ENCODE results near the gene FHIT.

FHIT gene

DNA sequence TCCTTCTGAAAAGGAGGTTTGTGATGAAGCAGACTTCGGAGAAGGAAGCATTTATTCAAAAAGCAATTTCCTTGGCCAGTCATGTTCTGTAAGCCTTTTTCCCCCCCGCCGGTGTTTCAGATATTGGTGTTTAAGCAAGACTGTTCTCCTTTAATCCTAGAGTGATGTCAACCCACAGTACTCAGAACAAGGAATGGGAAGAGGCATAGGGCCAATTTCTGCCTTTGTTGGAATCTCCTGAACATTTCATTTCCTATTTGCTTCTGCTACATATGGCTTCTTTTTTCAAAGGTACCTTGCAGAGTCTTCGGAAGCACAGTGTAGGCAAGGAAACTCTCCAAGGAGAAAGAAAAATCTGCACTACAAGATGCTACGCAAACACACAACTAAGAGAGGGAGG lies 1488.3 kb downstream of the FHIT start:
- DNase-seq (ENCODE audit: low read depth), result no peak

DNA sequence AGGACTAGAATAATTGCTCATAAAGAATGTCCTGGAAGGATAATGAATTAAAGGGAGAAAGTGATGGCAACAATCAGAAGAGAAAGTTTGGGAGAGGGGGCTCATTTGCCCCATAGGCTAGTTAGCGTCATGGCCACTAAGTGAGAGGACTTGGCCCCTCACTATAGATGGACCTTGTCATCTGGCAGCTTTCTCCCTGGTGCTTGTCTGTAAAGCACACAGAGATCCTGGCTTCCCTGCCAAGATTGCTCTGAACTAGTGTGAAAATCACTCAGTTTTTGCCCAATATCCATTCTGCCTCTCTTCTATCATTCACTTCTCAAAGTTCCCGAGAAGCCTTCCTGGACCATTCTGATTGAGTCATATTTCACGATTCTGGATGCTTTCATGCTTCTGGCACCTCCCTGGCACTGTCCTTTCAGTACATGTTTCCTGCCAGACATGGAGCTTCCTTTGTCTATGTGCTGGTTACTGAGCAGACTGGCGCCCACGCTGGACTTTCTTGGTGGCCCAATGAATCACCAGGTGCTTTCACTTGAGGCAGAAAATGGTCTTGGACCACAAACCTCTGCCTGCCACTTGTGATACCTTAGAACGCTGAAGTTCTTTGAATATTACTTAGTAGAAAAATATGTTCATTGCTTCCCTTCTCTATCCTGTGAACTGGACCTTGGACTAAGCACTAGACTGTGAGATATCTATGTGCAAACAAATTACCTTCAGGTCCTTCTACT lies 1491.8 kb downstream of the FHIT start:
- peak; percentile 55 for DNase-seq (ENCODE audit: low read depth)

DNA sequence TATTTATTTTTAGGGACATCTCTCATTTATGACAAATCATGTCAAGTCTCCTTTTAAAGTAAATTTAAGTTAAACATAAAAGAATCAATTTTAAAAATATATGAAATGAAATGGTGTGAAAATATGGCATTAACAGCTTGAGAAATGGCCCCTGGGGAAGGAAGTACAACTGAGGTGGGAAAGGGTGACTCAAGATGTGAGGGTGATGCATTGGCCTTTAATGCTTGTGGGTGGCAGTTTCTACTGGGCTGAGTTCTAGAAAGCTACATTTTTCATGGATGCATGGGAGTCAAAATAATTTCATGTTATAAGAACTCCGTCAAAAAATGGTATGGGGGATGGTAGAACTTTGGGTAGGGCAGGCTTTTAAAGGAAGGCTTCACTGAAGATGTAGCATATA lies 1492.6 kb downstream of the FHIT start:
- no peak for DNase-seq (ENCODE audit: low read depth)

DNA sequence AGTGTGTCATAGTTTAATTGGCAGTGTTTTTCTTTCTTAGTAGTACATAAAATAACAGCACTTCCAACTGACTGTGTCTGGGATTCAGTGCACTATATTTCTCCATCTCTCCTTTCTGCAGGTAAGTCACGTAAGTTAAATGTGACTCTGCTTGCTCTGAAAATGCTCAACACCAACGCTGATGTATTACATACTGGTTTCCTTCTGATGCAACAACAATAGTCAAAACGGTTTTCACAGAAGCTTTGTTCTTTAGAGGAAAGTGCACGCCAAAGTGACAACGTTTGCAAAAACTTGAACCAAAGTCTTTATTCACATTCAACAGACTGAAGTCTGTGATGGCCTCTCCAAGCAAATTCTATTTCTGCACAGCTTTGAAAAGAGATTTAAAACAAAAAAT lies 1494.3 kb downstream of the FHIT start:
- DNase-seq (ENCODE audit: low read depth), result no peak

DNA sequence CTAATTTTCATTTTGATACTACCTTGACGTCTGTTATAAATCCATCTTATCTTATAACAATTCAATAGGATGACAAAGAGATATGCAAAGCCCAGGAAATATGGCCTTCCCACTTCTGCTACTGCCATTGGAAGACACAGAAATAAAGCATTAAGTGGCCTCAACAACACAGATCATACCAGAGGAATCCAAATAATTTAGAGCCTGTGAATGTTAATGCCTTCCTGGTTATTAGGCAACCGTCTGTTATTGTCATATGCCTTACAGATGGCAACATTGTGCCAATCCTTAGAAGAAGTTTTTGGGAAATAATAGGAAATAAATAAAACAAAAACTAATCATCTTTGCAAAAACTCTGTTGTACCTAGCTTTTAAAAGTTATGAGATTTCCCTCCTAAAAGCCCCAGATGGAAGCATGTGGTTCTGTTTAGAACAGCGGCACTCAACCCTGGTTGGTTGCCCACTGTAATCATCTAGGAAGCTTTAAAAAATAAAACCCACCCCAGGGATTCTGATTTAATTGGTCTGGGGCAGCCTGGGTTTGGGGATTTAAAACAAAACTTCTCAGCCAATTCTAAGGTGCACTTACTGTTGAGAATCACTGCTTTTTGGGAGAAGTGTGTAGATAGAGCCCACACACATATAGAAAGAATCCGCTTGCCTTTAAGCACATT lies 1496.7 kb downstream of the FHIT start:
- DNase-seq (ENCODE audit: low read depth), result peak; percentile 65

DNA sequence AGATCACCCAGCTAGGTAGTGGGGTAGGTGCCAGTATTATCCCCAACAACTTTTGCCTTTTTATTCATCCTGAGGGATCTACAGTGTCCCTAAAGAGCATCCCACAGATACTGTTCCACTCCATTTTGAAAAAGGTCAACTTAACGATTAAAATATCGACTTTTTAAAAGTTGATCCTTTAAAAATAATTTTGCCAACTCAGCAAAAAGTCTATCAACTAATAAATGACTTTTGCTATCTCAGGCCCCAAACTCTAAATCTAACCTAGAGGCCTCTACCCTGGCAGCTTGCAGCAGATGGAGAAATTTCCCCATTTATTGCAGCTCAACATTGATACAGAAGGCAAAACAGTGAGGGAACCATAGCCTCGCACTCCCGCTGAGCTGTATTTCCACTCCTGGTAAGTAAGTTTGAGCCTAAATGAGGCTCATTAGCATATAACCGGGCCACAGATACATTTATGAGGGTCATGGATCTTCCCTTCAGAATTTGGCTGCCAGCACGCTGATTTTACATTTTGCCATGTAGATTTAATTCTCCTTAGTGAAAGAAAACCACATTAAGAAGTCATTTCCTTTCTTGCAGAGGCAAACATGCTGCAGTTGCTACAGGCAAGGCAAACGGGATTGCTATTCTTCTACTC lies 1497.3 kb downstream of the FHIT start:
- DNase-seq (ENCODE audit: low read depth), result no peak

DNA sequence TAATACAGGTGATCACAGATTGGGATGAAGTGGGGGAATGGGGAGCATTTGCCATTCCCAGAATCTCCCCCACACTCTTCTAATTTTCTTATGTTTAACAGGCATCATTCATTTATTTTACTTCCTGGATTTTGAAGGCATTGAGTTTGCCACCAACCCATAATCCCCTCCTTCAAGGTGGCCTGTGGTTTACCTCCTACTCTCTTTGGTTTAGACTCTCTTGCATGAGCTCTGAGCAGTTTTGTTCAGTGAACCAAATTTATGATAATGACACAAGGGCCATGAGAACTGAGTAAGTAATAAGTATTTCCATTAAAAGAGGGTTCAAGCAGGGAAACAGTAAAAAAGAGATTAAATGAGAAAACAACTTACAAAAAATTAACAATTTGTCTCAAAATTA lies 1498.3 kb downstream of the FHIT start:
- DNase-seq (ENCODE audit: low read depth), result no peak

DNA sequence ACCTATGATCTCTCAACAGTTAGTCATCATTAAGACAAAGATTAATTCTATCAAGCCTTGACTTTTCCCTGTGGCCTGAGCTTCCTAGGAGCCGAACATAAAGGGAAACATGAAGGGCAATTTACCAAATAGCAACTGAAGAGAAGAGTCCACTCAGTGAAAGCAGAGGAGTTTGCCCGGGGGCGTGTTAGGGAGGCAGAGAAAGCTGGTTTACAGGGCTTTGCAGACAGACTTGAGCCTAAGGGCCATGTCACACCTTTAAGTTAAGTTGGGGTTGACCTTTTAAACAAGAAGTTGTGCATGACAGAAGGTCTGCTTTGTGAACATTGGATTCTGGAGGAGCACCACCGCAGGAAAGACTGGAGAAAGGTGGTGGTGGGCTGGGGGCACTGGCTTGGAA lies 1499.6 kb downstream of the FHIT start:
- DNase-seq (ENCODE audit: low read depth), result no peak

DNA sequence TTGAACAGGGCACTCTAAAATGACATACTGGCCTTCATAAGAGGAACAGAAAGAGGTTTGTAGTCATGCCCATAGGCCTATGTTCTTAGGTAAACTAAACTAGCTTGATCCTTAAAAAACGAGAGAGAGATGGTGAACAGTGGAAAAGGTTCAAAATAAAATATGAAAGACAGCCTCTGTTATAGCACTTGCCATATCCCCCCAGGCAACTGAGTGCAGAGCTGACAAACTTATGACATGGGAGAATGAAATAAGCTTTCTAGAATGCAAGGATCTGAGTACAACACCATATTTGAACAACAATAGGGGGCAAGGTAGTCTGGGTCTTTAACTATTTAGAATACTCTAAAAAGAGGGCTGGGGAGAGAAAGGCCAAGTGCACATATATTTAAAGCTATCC lies 1500.9 kb downstream of the FHIT start:
- peak; percentile 14 for DNase-seq (ENCODE audit: low read depth)

DNA sequence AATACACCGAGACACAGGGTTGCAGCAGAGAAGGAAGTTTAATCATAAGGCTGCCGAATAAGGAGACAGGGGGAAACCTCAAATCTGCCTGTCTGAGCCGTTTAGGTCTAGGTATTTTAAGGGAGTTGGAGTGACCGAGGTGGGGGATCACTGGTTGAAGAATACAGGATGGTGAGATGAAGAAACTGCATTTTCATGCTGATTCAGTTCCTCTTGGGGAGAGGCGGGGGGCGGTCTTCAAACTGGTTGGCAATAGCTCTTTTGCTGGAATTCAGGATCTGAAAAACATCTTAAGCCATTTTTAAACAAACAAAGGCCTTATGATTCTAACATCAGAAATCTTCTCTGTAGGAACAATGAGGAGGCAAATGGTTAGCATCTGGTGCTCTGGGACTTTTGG lies 1502.0 kb downstream of the FHIT start:
- peak; percentile 62 for DNase-seq (ENCODE audit: low read depth)

DNA sequence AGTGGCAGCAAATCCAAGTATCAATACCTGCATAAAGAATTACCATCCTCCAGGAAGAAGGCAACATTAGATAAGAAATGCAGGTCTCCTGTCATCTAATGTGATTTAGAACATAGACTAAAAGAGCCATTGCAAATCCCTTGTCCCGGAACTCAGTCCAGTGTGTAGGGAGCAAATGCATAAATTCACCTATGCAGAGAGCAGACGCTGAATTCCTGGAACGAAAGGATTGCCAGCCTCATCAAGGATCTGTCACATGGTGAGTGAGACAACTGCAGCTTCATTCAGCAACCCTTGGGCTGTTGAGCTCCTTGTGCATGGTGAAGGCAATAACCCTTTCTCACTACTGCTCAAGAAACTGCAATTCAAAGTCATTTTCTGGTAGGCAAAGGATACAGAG lies 1504.7 kb downstream of the FHIT start:
- no peak for DNase-seq (ENCODE audit: low read depth)

DNA sequence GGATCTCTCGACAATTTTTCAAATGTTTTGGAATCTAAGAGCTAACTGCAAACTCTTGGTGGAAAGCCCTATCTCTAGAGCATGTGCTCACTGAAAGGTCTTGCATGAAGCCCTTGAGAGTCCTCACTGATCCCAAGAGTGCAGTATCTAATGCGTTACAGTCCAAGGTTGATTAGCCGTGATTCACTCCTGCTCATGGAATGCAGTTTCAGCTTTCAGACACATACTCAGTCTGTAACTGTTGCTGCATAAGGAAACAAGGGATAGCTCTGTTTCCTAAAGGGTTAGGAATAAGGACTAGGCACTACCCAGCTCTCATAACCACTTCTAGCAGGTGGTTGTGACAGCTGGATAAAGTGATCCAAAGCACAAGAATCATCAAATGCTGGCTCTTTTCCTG lies 1514.0 kb downstream of the FHIT start:
- DNase-seq (ENCODE audit: low read depth), result no peak

DNA sequence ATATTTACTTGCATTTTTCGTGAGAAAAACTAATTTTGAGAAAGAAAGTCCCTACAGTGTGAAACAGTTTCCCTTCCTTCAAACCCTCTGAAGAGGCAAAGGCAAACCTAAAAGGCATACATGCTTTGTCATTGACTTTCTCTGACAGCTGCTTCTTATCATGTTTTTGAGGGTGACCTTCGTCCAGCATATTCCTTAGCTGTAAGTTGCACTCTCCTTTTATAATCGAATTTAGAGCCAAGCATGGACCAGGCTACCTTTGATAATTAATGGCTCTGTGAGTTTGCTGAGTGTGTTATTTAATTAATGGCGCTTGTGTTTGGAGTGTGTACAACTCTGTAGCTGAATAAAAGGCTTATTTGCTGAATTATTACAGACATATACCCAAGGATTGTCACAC lies 1517.2 kb downstream of the FHIT start:
- DNase-seq (ENCODE audit: low read depth), result no peak

DNA sequence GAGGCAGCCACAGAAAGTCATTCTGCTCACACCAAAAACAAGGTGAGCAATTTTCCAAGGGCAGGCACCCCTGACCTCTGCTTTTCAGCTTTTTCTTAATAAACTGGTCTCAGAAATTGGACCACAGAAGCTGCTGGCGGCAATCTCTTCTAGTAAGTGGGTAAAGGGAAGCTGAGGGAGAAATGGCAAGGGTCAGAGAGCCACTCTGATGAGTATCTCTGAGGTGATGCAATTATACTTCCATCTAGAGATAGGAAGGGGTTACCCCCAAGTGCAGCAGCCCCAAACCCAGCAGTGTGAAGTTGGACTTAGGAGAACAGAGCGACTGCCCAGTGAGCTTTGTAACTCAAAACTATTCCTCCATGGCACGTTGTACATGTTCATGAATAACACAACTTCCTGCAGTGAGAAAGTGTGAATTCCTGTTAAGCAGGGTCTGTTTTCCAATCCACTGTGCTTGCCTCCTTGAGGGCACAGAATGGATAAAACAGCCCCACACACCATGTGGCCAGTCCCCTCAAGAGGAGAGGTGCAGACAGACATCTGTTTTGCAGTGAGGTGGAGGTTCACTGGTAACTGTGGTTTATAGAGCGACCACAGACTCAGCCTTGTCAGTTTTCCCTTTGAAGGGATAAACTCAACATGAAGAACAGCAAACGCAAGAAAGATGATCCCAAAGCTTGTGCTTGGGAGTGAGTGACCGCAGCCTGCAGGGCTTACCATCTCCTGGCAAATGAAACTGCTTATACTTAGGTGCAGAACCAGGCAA lies 1518.0 kb downstream of the FHIT start:
- DNase-seq (ENCODE audit: low read depth), result no peak

DNA sequence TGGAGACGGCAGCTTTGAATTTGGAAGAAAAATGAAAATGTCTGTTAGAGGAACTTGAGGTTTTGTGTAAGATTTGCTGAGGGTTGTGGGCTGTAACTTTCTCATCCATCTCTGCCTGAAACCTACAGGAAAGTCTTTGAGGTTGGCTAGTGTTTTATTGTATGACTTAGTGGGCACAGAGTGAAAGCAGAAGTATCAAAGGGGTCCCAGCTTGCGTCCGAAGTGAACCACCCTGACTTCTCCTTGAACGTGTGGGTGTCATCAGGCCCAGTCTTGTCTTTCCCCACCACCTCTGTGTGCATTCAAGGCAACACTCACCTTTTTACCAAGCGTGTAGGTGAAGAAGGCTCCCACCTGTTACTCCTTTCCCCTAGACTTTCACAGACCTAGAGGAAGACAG lies 1519.3 kb downstream of the FHIT start:
- DNase-seq (ENCODE audit: low read depth), result no peak

DNA sequence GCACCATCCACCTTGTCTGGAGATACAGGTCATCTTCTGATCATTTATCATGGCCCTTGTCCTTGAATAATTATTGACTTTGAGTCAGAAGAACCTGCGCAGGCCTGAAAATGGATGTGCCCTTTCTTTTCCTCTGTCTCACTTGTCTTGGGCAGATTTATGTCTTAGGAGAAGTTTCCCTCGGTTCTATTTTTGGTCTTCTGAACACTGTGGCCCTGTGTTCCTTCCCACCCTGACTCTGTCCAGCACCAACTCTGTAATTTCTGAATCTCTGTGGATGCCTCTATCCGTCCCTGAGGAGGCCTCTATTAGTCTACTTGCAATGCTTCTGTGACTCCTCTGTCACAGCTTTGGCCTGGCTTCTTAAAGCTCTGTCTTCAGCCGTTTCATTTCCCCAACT lies 1520.7 kb downstream of the FHIT start:
- no peak for DNase-seq (ENCODE audit: low read depth)

DNA sequence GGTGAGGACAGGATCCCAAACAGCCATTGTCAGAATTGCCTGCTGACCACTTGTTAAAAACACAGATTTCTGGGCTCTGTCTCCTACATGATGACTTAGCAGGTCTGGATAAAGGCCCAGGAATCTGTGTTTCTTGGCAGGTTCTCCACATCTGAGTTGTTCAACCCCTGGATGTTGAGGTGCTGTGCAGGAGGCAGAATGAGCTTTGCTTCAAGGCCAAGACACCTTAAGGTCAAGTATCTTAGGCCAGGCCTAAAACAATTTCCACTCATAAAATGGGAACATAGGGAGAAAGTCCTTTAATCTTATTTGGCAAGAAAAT lies 1522.7 kb downstream of the FHIT start:
- no peak for DNase-seq (ENCODE audit: low read depth)

DNA sequence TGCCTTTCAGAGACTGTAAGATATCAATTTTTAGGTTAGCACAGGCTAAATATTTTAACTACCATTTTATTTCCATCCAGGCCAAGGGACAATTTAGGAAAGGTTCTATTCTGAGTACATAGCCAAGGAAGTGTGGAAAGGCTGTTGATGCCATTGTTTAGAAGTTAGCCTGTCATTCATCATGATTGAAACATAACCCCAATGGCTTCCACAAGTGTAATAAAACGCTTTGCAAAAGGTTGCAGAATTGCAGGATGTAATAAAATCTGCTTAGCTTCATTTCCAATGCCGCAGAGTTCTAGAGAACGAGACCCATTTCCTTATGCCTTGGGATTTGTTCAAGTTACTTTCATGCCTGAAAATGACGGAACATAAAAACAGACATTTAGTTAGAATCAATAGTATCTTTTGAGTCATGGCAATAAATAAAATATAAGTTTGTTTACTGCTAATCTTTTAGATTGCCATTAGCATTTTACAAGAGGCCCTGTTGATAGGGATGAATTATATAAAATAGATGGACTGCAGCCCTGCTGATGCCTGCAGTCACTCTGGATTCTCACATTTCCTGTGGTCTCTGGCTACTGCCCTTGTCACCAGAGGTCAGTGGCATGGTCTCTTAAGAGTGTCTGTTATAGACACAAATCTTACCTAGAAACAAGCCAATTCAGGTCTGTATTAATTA lies 1523.2 kb downstream of the FHIT start:
- DNase-seq (ENCODE audit: low read depth), result no peak

DNA sequence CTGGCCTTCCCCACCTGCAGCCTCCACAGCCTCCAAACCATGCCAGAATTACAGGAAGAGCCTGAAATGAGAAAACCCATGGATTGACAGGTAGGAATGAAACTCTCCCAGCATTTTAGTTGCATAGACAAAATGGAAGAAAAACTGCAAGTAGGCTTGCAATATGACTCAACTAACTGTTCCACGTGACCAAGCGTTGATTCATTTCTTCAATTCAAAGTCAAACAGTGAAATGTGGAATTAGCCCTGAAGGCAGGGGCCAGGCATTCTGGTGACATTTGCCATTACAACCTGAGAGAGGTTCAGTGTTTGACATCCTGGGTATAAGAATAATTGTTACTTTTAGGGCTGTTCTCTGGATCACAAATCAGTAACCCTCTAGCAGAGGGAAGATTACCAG lies 1525.0 kb downstream of the FHIT start:
- no peak for DNase-seq (ENCODE audit: low read depth)

DNA sequence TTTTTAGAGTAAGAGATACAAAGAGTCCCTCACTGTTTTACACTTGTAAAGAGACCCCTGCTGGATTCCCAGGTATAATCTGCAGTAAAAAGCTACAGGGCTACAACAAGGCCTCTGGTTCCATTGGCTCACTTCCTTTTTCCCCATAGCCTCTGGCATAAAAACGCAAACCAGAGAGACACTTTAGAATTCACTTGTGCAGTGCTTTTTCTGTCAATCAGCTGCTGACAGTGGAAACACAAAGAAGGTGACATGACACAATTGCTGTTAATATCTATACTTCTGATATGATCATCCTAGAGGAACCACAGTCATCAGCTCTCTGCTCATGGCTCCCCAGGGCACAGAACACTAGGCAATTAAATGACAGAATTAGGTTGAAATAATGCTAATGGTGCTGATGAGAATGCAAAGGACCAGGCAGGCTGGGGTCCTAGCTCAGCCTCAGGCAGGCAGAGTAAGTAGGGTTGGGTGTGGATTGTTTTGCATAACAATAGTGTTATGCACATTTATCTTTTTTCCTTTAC lies 1533.5 kb downstream of the FHIT start:
- no peak for DNase-seq (ENCODE audit: low read depth)

DNA sequence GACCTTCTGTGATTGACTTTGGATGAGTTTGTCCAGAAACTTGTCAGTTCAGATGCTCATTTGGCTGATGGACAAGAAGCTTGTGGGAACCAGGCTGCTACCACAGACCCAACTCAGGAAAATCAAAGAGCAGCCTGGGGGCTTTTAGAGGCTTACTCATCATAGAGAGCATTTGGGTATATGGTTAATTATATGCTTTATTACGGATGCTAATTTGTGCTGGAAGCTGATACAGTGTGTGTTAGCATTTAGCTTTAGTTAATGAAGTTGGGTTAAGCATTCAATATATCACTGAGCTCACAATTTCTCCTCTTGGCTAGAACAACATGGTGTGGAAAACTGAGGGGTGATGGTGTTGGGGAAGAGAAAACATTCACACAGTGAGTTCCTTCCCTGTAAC lies 1537.2 kb downstream of the FHIT start:
- no peak for DNase-seq (ENCODE audit: low read depth)

DNA sequence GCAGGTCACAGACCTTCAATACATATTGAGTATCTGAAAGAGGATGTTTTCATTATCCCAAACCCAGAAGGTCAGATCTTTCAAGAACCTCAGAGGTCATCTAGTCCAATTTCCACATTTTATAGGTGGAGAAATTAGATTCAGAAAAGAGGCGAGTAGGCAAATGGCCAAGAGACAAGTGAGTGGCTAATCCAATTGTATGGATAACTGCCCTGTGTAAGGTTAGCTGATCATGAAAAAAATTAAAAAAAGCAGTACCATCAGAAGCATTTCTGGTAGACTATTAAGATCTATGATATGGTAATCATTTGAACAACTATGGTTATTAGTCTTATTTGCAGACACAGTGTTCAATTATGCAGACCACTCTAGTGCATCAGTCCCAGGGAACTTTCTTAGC lies 1540.7 kb downstream of the FHIT start:
- no peak for DNase-seq (ENCODE audit: low read depth)

Measured in EH (cell line).